ENCODE measurements around the gene OR6B2.
"Not testable (repeated sequence)": the region's sequence is repeated elsewhere in the genome, so short reads cannot be mapped to it uniquely, and the experiment has no call there.

OR6B2 gene

DNA sequence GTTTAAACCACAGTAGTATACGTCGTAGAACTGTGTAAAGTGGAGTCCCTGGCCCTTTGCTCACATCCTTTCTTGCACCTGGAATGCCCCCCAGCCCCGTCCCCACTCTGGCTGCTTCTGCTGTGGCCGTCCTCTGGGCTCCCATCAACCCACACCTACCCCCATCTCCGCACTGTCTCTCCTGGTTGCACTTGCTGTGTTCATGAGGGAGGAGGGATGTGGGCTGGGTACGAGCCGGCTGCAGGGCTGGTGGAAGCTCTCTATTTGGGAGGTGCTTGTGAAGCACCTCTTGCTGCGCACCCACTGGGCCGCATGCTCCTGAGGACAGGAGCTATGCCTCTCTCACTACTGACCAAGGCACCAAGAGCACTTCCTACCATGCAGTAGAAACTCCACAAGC, 18.0 kb upstream of the OR6B2 start:
- Histone ChIP-seq H4K8ac (ENCODE audit: low read depth, low read length) (no peak overlapping the region), H3K27me3 (ENCODE audit: insufficient read depth, low read length) (no peaks in the 10 kb centered on the region), H3K4me2 (ENCODE audit: low read length) (no peak overlapping the region), H3K79me2 (ENCODE audit: control insufficient read depth, insufficient read depth, low read length, poor library complexity) (no peaks in the 10 kb centered on the region), H3K4me1 (ENCODE audit: control insufficient read depth in 1 of 2, insufficient read depth in 2 of 2, low read length in 2 of 2) (no peaks in the 10 kb centered on the region), H3K18ac (ENCODE audit: low read length) (no peak overlapping the region), H2BK12ac (ENCODE audit: low read length) (no peak overlapping the region), H3K14ac (ENCODE audit: low read length) (no peak overlapping the region), H3K4me3 (ENCODE audit: low read depth, low read length) (no peak overlapping the region), H3K27ac (ENCODE audit: low read depth, low read length) (no peak overlapping the region), H3K9me3 (ENCODE audit: insufficient read depth, low read depth, low read length) (peaks cover 3% of the 10 kb centered on the region), H3K79me1 (ENCODE audit: low read length) (no peaks in the 10 kb centered on the region), H3K4ac (ENCODE audit: low read depth, low read length) (no peak overlapping the region), H3K36me3 (ENCODE audit: control insufficient read depth in 1 of 2, insufficient read depth in 2 of 2, low read length in 2 of 2) (no peaks in the 10 kb centered on the region), H4K91ac (ENCODE audit: low read depth, low read length) (no peak overlapping the region), H2AFZ (ENCODE audit: insufficient read depth, low read length, poor library complexity) (no peak overlapping the region), H3K9ac (ENCODE audit: low read length) (no peak overlapping the region), H2AK5ac (ENCODE audit: low read length) (no peak overlapping the region), H2BK5ac (ENCODE audit: low read depth, low read length, poor library complexity) (no peak overlapping the region), H4K12ac (ENCODE audit: low read depth, low read length) (no peak overlapping the region), H2BK120ac (ENCODE audit: insufficient read depth, low read length, poor library complexity) (no peak overlapping the region), H3K23ac (ENCODE audit: low read length) (no peak overlapping the region)
- WGBS (ENCODE audit: extremely low coverage, insufficient coverage, insufficient read length) = no CpG with 5 or more reads among the region's 9 CpGs
- DNase-seq = no peak

DNA sequence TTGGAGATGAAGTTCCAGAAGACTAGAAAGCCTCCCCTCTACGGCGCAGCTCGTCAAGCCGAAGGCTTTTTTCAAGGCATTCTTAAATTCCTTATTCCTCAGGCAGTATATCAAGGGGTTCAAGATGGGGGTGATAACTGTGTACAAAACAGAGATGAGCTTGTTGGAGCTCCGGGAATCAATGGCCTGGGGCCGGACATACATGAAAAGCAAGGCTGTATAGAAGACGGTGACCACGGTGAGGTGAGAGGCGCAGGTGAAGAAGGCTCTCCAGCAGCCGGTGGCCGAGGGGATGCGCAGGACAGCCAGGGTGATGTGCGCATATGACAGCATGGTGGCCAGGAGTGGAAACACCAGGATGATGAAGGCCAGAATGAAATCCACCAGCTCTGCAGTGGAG, 14.9 kb upstream of the OR6B2 start:
- Histone ChIP-seq H4K8ac (ENCODE audit: low read depth, low read length) (no peak overlapping the region), H3K4me2 (ENCODE audit: low read length) (no peak overlapping the region), H3K9me3 (ENCODE audit: insufficient read depth, low read depth, low read length) (peaks cover 15% of the 10 kb centered on the region), H3K4ac (ENCODE audit: low read depth, low read length) (no peak overlapping the region), H3K9ac (ENCODE audit: low read length) (no peak overlapping the region), H2BK5ac (ENCODE audit: low read depth, low read length, poor library complexity) (no peak overlapping the region), H3K14ac (ENCODE audit: low read length) (no peak overlapping the region), H2AK5ac (ENCODE audit: low read length) (no peak overlapping the region), H2BK120ac (ENCODE audit: insufficient read depth, low read length, poor library complexity) (no peak overlapping the region), H3K27ac (ENCODE audit: low read depth, low read length) (no peak overlapping the region), H2AFZ (ENCODE audit: insufficient read depth, low read length, poor library complexity) (no peak overlapping the region), H2BK12ac (ENCODE audit: low read length) (no peak overlapping the region), H3K79me1 (ENCODE audit: low read length) (no peaks in the 10 kb centered on the region), H3K79me2 (ENCODE audit: control insufficient read depth, insufficient read depth, low read length, poor library complexity) (no peaks in the 10 kb centered on the region), H3K18ac (ENCODE audit: low read length) (no peak overlapping the region), H4K12ac (ENCODE audit: low read depth, low read length) (no peak overlapping the region), H3K36me3 (ENCODE audit: control insufficient read depth in 1 of 2, insufficient read depth in 2 of 2, low read length in 2 of 2) (no peaks in the 10 kb centered on the region), H3K4me3 (ENCODE audit: low read depth, low read length) (no peak overlapping the region), H3K4me1 (ENCODE audit: control insufficient read depth in 1 of 2, insufficient read depth in 2 of 2, low read length in 2 of 2) (no peaks in the 10 kb centered on the region), H3K27me3 (ENCODE audit: insufficient read depth, low read length) (no peaks in the 10 kb centered on the region), H3K23ac (ENCODE audit: low read length) (no peak overlapping the region), H4K91ac (ENCODE audit: low read depth, low read length) (no peak overlapping the region)
- no CpG with 5 or more reads among the region's 13 CpGs for WGBS (ENCODE audit: extremely low coverage, insufficient coverage, insufficient read length)
- no peak for DNase-seq

DNA sequence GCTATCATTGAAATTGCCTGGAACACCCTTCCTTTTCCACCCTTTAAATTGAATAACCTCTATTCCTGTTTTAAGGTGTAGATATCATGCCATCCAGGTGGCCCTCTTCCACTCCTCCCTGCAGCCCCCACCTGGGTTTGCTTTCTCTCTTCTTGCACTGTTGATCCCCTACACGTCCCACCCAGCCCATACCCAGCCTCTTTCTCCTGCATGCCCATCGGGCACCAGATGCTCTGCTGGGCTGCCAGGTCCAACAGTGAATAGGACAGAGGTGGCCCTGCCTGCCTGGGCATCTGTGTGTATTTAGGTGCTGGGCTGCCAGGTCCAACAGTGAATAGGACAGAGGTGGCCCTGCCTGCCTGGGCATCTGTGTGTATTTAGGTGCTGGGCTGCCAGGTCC, 13.9 kb upstream of the OR6B2 start:
- not testable (repeated sequence) for H4K12ac ChIP-seq (ENCODE audit: low read depth, low read length); H3K79me1 ChIP-seq (ENCODE audit: low read length); H3K4me2 ChIP-seq (ENCODE audit: low read length); H2AFZ ChIP-seq (ENCODE audit: insufficient read depth, low read length, poor library complexity); H4K91ac ChIP-seq (ENCODE audit: low read depth, low read length); H2BK5ac ChIP-seq (ENCODE audit: low read depth, low read length, poor library complexity); H3K27me3 ChIP-seq (ENCODE audit: insufficient read depth, low read length); H3K79me2 ChIP-seq (ENCODE audit: control insufficient read depth, insufficient read depth, low read length, poor library complexity); DNase-seq; H3K27ac ChIP-seq (ENCODE audit: low read depth, low read length); H3K4me1 ChIP-seq (ENCODE audit: control insufficient read depth in 1 of 2, insufficient read depth in 2 of 2, low read length in 2 of 2); H3K4ac ChIP-seq (ENCODE audit: low read depth, low read length); H2BK120ac ChIP-seq (ENCODE audit: insufficient read depth, low read length, poor library complexity); H2AK5ac ChIP-seq (ENCODE audit: low read length); H2BK12ac ChIP-seq (ENCODE audit: low read length); H4K8ac ChIP-seq (ENCODE audit: low read depth, low read length); H3K4me3 ChIP-seq (ENCODE audit: low read depth, low read length); H3K9ac ChIP-seq (ENCODE audit: low read length); H3K14ac ChIP-seq (ENCODE audit: low read length); H3K18ac ChIP-seq (ENCODE audit: low read length); H3K36me3 ChIP-seq (ENCODE audit: control insufficient read depth in 1 of 2, insufficient read depth in 2 of 2, low read length in 2 of 2); H3K23ac ChIP-seq (ENCODE audit: low read length)
- no CpG with 5 or more reads among the region's 2 CpGs for WGBS (ENCODE audit: extremely low coverage, insufficient coverage, insufficient read length)
- peaks cover 15% of the 10 kb centered on the region for H3K9me3 ChIP-seq (ENCODE audit: insufficient read depth, low read depth, low read length)

DNA sequence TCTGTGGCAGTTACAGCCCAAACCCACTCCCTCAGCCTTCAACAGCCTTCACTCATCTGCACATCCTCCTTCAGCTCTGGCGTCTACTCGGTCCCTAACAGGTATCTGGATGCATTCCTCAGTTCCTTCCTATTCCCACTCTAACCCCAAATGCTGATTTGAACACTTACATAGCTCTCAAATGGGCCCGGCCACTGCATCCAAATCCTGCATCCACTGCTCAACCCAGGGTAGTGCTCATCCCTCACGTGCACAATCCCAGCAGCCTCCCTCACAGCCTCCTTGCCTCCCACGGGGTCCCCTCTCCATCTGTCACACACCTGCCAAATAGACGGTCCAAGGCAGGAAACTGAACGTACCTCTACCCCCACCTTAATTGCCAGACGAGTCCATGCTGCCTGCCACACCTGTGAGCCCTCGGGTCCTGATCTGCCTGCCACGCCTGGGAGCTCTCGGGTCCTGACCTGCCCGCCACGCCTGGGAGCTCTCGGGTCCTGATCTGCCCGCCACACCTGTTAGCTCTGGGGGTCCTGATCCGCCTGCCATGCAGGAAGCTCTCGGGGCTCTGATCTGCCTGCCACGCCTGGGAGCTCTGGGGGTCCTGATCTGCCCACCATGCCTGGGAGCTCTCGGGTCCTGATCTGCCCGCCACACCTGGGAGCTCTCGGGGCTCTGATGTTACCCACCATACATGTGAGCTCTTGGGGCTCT, 13.2 kb upstream of the OR6B2 start:
- Histone ChIP-seq H3K23ac (ENCODE audit: low read length) (no peak overlapping the region), H4K12ac (ENCODE audit: low read depth, low read length) (no peak overlapping the region), H2AFZ (ENCODE audit: insufficient read depth, low read length, poor library complexity) (no peak overlapping the region), H3K4me3 (ENCODE audit: low read depth, low read length) (no peak overlapping the region), H2BK120ac (ENCODE audit: insufficient read depth, low read length, poor library complexity) (no peak overlapping the region), H3K36me3 (ENCODE audit: control insufficient read depth in 1 of 2, insufficient read depth in 2 of 2, low read length in 2 of 2) (no peaks in the 10 kb centered on the region), H2BK5ac (ENCODE audit: low read depth, low read length, poor library complexity) (no peak overlapping the region), H2BK12ac (ENCODE audit: low read length) (no peak overlapping the region), H3K4me1 (ENCODE audit: control insufficient read depth in 1 of 2, insufficient read depth in 2 of 2, low read length in 2 of 2) (no peaks in the 10 kb centered on the region), H3K9ac (ENCODE audit: low read length) (no peak overlapping the region), H3K18ac (ENCODE audit: low read length) (no peak overlapping the region), H3K79me2 (ENCODE audit: control insufficient read depth, insufficient read depth, low read length, poor library complexity) (no peaks in the 10 kb centered on the region), H2AK5ac (ENCODE audit: low read length) (no peak overlapping the region), H3K79me1 (ENCODE audit: low read length) (no peaks in the 10 kb centered on the region), H3K4me2 (ENCODE audit: low read length) (no peak overlapping the region), H3K27me3 (ENCODE audit: insufficient read depth, low read length) (no peaks in the 10 kb centered on the region), H3K4ac (ENCODE audit: low read depth, low read length) (no peak overlapping the region), H3K14ac (ENCODE audit: low read length) (no peak overlapping the region), H4K91ac (ENCODE audit: low read depth, low read length) (no peak overlapping the region), H3K27ac (ENCODE audit: low read depth, low read length) (no peak overlapping the region), H4K8ac (ENCODE audit: low read depth, low read length) (no peak overlapping the region), H3K9me3 (ENCODE audit: insufficient read depth, low read depth, low read length) (peaks cover 15% of the 10 kb centered on the region)
- no CpG with 5 or more reads among the region's 21 CpGs for WGBS (ENCODE audit: extremely low coverage, insufficient coverage, insufficient read length)
- no peak for DNase-seq

Data from trophoblast cell (in vitro differentiated cells and primary cell).